HCT116 (cell line): ENCODE measurements around the gene RGS7. TPM values are rescaled to one million over a fixed set of nuclear protein-coding genes. Genes with fewer than 3 reads are reported as not detected.

ENCODE experiments used
- ATAC-seq: fragments of 200-7000 bp; cut with Tn5 transposase; 2 replicates; pipeline ENCODE4 v1.9.1; 2020; ENCODE audit warnings: mild to moderate bottlenecking, moderate library complexity
- BruUV-seq: library from RNA; stranded (reverse); fragments of 400-500 nt; replicated peaks from 2 replicates; lab custom pipeline; 2021; lab: Mats Ljungman, UMichigan
- CTCF ChIA-PET: fragments of 300-600 bp; sonication (Branson Sonifier 250); formaldehyde crosslinking; loops from one replicate; lab custom pipeline; 2021; ENCODE audit warnings: antibody characterized with exemption; lab: Charles Lee
- POLR2A ChIA-PET: fragments of 300-600, 350-600 bp; sonication (Branson Sonifier 250); formaldehyde crosslinking; loops from one replicate; lab custom pipeline; 2021; ENCODE audit warnings: antibody characterized with exemption; lab: Charles Lee
- RAD21 ChIA-PET, 2 experiments: fragments of 300-600 bp; sonication (Branson Sonifier 250); formaldehyde crosslinking; loops; one replicate each; lab custom pipeline; 2023; ENCODE audit warnings: low total read pairs in 2 of 2; ENCODE audit not compliant: uncharacterized antibody in 2 of 2, unreplicated experiment in 2 of 2, low non-redundant PET in 1 of 2; lab: Charles Lee
- DNase-seq: peaks from one replicate; pipeline ENCODE4 v3.0.0-alpha.2; 2010; ENCODE audit warnings: low read depth, low spot score
- H2AFZ ChIP-seq: fragments of 200-600 bp; shearing (Covaris generic), sonication (generic); 2 replicates; pipeline ENCODE4 v1.6.1; 2017; ENCODE audit warnings: low read depth, mixed run types, mixed read lengths, antibody characterized with exemption, low read length; ENCODE audit not compliant: poor library complexity, severe bottlenecking
- H3K27ac ChIP-seq: 2 replicates; pipeline ENCODE4 v1.5.1; 2012; ENCODE audit warnings: low read depth, low read length
- H3K27me3 ChIP-seq: fragments of 200-600 bp; sonication (generic); 2 replicates; pipeline ENCODE4 v1.6.1; 2016; ENCODE audit warnings: mixed run types, low read length, mixed read lengths; ENCODE audit not compliant: insufficient read depth
- H3K36me3 ChIP-seq, 2 experiments: fragments of 200-500 bp in 1 of 2; fragments of 200-600 bp in 1 of 2; sonication (Bioruptor generic) in 1 of 2; sonication (generic) in 1 of 2; 2 replicates each; pipeline versions ENCODE4 v1.5.1 to v1.6.1; 2014 to 2016; ENCODE audit warnings: low read length in 2 of 2, inconsistent platforms in 1 of 2, mixed read lengths in 1 of 2, mixed run types in 1 of 2; ENCODE audit not compliant: insufficient read depth in 2 of 2, control insufficient read depth in 1 of 2
- H3K4me1 ChIP-seq, 2 experiments: fragments of 200-600 bp in 1 of 2; sonication (generic) in 1 of 2; 2 replicates each; pipeline versions ENCODE4 v1.5.1 to v1.6.1; 2012 to 2017; ENCODE audit warnings: low read length in 2 of 2, inconsistent platforms in 1 of 2, mild to moderate bottlenecking in 1 of 2, mixed read lengths in 1 of 2, mixed run types in 1 of 2, moderate library complexity in 1 of 2; ENCODE audit not compliant: insufficient read depth in 2 of 2, control insufficient read depth in 1 of 2
- H3K4me2 ChIP-seq: fragments of 200-600 bp; sonication (generic); 2 replicates; pipeline ENCODE4 v1.6.1; 2017; ENCODE audit warnings: mixed run types, low read length, mixed read lengths
- H3K4me3 ChIP-seq, 2 experiments: fragments of 200-600 bp in 1 of 2; sonication (generic) in 1 of 2; replicated peaks in 1 of 2; 2 replicates each; pipeline ENCODE4 v1.5.1; 2011 to 2016; ENCODE audit warnings: low read length in 2 of 2, control low read depth in 1 of 2, low read depth in 1 of 2, mild to moderate bottlenecking in 1 of 2, mixed read lengths in 1 of 2, mixed run types in 1 of 2
- H3K79me2 ChIP-seq: fragments of 200-600 bp; sonication (generic); 2 replicates; pipeline ENCODE4 v1.6.1; 2017; ENCODE audit warnings: mild to moderate bottlenecking, mixed run types, low read length, moderate library complexity, mixed read lengths; ENCODE audit not compliant: insufficient read depth
- H3K9ac ChIP-seq: fragments of 200-600 bp; sonication (generic); 2 replicates; pipeline ENCODE4 v1.6.1; 2016; ENCODE audit warnings: low read length, mixed read lengths
- H3K9me2 ChIP-seq: fragments of 200-600 bp; sonication (generic), shearing (Covaris generic); 2 replicates; pipeline ENCODE4 v1.6.1; 2017; ENCODE audit warnings: mixed run types, mild to moderate bottlenecking, moderate library complexity; ENCODE audit not compliant: insufficient read depth
- H3K9me3 ChIP-seq, 2 experiments: fragments of 200-500 bp in 1 of 2; fragments of 200-600 bp in 1 of 2; sonication (Bioruptor generic) in 1 of 2; sonication (generic) in 1 of 2; 2 replicates each; pipeline ENCODE4 v1.6.1; 2014 to 2017; ENCODE audit warnings: low read length in 2 of 2, mixed read lengths in 2 of 2, inconsistent platforms in 1 of 2, low read depth in 1 of 2, mild to moderate bottlenecking in 1 of 2, mixed run types in 1 of 2, moderate library complexity in 1 of 2; ENCODE audit not compliant: control insufficient read depth in 1 of 2, insufficient read depth in 1 of 2
- H4K20me1 ChIP-seq: fragments of 200-600 bp; sonication (generic), shearing (Covaris generic); 2 replicates; pipeline ENCODE4 v1.6.1; 2017; ENCODE audit warnings: mixed run types, mild to moderate bottlenecking, moderate library complexity; ENCODE audit not compliant: insufficient read depth
- ATF3 ChIP-seq: IDR thresholded peaks from 2 replicates; pipeline ENCODE4 v1.6.1; 2012
- CBX3 ChIP-seq: IDR thresholded peaks from 2 replicates; pipeline ENCODE4 v1.6.1; 2012; ENCODE audit warnings: low read depth
- CEBPB ChIP-seq: IDR thresholded peaks from 2 replicates; pipeline ENCODE4 v1.6.1; 2012; ENCODE audit warnings: low read depth
- CTCF ChIP-seq, 3 experiments: fragments of 200-600 bp in 1 of 3; sonication (generic) in 1 of 3; IDR thresholded peaks in 2 of 3; conservative IDR thresholded peaks in 1 of 3; 2 replicates each; pipeline ENCODE4 v1.5.1; 2012 to 2017; ENCODE audit warnings: low read depth in 2 of 3, low read length in 2 of 3, antibody characterized with exemption in 1 of 3, borderline replicate concordance in 1 of 3, control low read depth in 1 of 3, mild to moderate bottlenecking in 1 of 3, mixed read lengths in 1 of 3, mixed run types in 1 of 3, moderate library complexity in 1 of 3; ENCODE audit not compliant: insufficient read depth in 1 of 3
- ELF1 ChIP-seq: IDR thresholded peaks from 2 replicates; pipeline ENCODE4 v1.6.1; 2012; ENCODE audit warnings: low read depth, borderline replicate concordance
- POLR2AphosphoS5 ChIP-seq: IDR thresholded peaks from 2 replicates; pipeline ENCODE4 v1.6.1; 2011; ENCODE audit warnings: mild to moderate bottlenecking, low read depth, low read length, moderate library complexity
- RAD21 ChIP-seq: IDR thresholded peaks from 2 replicates; pipeline ENCODE4 v1.6.1; 2012; ENCODE audit warnings: low read depth, mild to moderate bottlenecking
- REST ChIP-seq: IDR thresholded peaks from 2 replicates; pipeline ENCODE4 v1.6.1; 2012; ENCODE audit warnings: low read depth
- SIN3A ChIP-seq: IDR thresholded peaks from 2 replicates; pipeline ENCODE4 v1.6.1; 2012; ENCODE audit warnings: low read depth
- SP1 ChIP-seq: IDR thresholded peaks from 2 replicates; pipeline ENCODE4 v1.6.1; 2012; ENCODE audit warnings: low read depth
- SRF ChIP-seq: IDR thresholded peaks from 2 replicates; pipeline ENCODE4 v1.6.1; 2012; ENCODE audit warnings: low read depth
- TCF7L2 ChIP-seq: IDR thresholded peaks from 2 replicates; pipeline ENCODE4 v1.7.0; 2011; ENCODE audit warnings: borderline replicate concordance, inconsistent platforms; ENCODE audit not compliant: insufficient read depth, insufficient read length; ENCODE audit errors: extremely low read depth
- YY1 ChIP-seq: IDR thresholded peaks from 2 replicates; pipeline ENCODE4 v1.6.1; 2011; ENCODE audit warnings: low read length, low read depth, moderate library complexity, mild to moderate bottlenecking; ENCODE audit not compliant: insufficient replicate concordance; ENCODE audit errors: extremely low read depth
- ZFX ChIP-seq: fragments of 450-650 bp; IDR thresholded peaks from 2 replicates; pipeline ENCODE4 v1.6.1; 2017
- intact Hi-C: fragments of 100-400 bp; cut with micrococcal nuclease; formaldehyde crosslinking; loops from 2 replicates; pipeline ENCODE4 v1.10.0; 2022
- total RNA-seq: library from RNA; stranded (reverse); gene quantifications from one replicate; pipeline ENCODE4 v1.2.1, GENCODE V29; 2021; ENCODE audit not compliant: unreplicated experiment

Gene RGS7
- total RNA-seq, 1 experiment from 2014 or later: not detected

- Histone ChIP-seq H3K4me2 (no peak overlapping the region), H3K9me2 (no peaks in the 10 kb centered on the region), H3K9me3 (peaks cover 11 to 12% of the 10 kb centered on the region in 2 experiments; a peak in 2 of 4 replicates), H3K27me3 (no peaks in the 10 kb centered on the region), H2AFZ (no peak overlapping the region), H4K20me1 (no peaks in the 10 kb centered on the region), H3K36me3 (no peaks in the 10 kb centered on the region), H3K79me2 (no peaks in the 10 kb centered on the region), H3K4me3 (no peak overlapping the region), H3K9ac (no peak overlapping the region), H3K4me1 (no peaks in the 10 kb centered on the region), H3K27ac (no peak overlapping the region)
- no peak for DNase-seq
- intact Hi-C loops: no loop called here
- BruUV-seq: no TSS peak
- ChIA-PET CTCF (no interaction called here), RAD21 (no interaction called here), POLR2A (no interaction called here)
- TF ChIP-seq SIN3A: no peak
- TF ChIP-seq ATF3: no peak
- TF ChIP-seq YY1: no peak
- no peak for TF ChIP-seq TCF7L2
- TF ChIP-seq CEBPB: no peak
- TF ChIP-seq CBX3: no peak
- TF ChIP-seq SP1: no peak
- TF ChIP-seq REST: no peak
- no peak for TF ChIP-seq POLR2AphosphoS5
- no peak for TF ChIP-seq RAD21
- no peak for TF ChIP-seq SRF
- TF ChIP-seq ELF1: no peak
- TF ChIP-seq CTCF (IDR thresholded peaks at IDR 0.05 in 2 of 3, conservative IDR thresholded peaks at IDR 0.05 in 1 of 3; ENCODE audit: borderline replicate concordance in 1 of 3, insufficient read depth in 1 of 3, low read depth in 2 of 3, low read length in 2 of 3): no peak
- TF ChIP-seq ZFX: no peak
- ATAC-seq: no peak
These were observed 532.8 kb downstream of the RGS7 start for GRCh38 chr1:240824238-240824637.
